A549 (cell line): Measurements from ENCODE around the gene ATP10A.

Experiments
- BCL3 ChIP-seq: fragments of >200 bp; sonication (Bioruptor Twin); formaldehyde crosslinking; IDR thresholded peaks from 3 replicates; pipeline ENCODE4 v1.6.1; 2016
- CHD4 ChIP-seq: fragments of 200-600 bp; sonication (generic); IDR thresholded peaks from 2 replicates; pipeline ENCODE4 v1.6.1; 2016; ENCODE audit warnings: antibody characterized with exemption, mild to moderate bottlenecking, borderline replicate concordance
- CTCF ChIP-seq: fragments of >200 bp; sonication (Bioruptor Twin); formaldehyde crosslinking; IDR thresholded peaks from 3 replicates; pipeline ENCODE4 v1.5.1; 2016
- ESRRA ChIP-seq: fragments of 150-350 bp; IDR thresholded peaks from 2 replicates; pipeline ENCODE4 v1.6.1; 2014; ENCODE audit warnings: mild to moderate bottlenecking, low read length, borderline replicate concordance
- HDAC2 ChIP-seq: fragments of 200-600 bp; sonication (generic); IDR thresholded peaks from 2 replicates; pipeline ENCODE4 v1.6.1; 2016
- POLR2A ChIP-seq: IDR thresholded peaks from 2 replicates; pipeline ENCODE4 v1.6.1; 2012; ENCODE audit warnings: mild to moderate bottlenecking, low read length
- RAD21 ChIP-seq, 2 experiments: fragments of >200 bp in 1 of 2; sonication (Bioruptor Twin) in 1 of 2; formaldehyde crosslinking in 1 of 2; IDR thresholded peaks in 1 of 2; conservative IDR thresholded peaks in 1 of 2; 2 replicates in 1 of 2; 3 replicates in 1 of 2; pipeline ENCODE4 v1.6.1; 2012 to 2018; ENCODE audit warnings: inconsistent platforms in 1 of 2
- RFX5 ChIP-seq: fragments of 450-650 bp; IDR thresholded peaks from 2 replicates; pipeline ENCODE4 v1.7.1; 2014; ENCODE audit warnings: antibody characterized with exemption, mild to moderate bottlenecking, moderate library complexity
- SMC3 ChIP-seq: fragments of >200 bp; sonication (Bioruptor Twin); formaldehyde crosslinking; IDR thresholded peaks from 3 replicates; pipeline ENCODE4 v1.6.1; 2018; ENCODE audit warnings: inconsistent platforms
- TF ChIP-seq, protein P1 (sequence below): fragments of 150-350 bp; IDR thresholded peaks from 2 replicates; pipeline ENCODE4 v1.6.1; 2014; ENCODE audit warnings: low read depth, mild to moderate bottlenecking, low read length

GRCh38 chr15:25774871-25775270, 88.3 kb downstream of the ATP10A start:
- TF ChIP-seq CTCF = no peak
- TF ChIP-seq SMC3 = no peak
- no peak for TF ChIP-seq POLR2A
- no peak for TF ChIP-seq CHD4
- no peak for TF ChIP-seq RAD21 (conservative IDR thresholded peaks at IDR 0.05 in 1 of 2, IDR thresholded peaks at IDR 0.05 in 1 of 2)
- TF ChIP-seq HDAC2 = no peak
- TF ChIP-seq BCL3 = no peak
- TF ChIP-seq, protein P1, sequence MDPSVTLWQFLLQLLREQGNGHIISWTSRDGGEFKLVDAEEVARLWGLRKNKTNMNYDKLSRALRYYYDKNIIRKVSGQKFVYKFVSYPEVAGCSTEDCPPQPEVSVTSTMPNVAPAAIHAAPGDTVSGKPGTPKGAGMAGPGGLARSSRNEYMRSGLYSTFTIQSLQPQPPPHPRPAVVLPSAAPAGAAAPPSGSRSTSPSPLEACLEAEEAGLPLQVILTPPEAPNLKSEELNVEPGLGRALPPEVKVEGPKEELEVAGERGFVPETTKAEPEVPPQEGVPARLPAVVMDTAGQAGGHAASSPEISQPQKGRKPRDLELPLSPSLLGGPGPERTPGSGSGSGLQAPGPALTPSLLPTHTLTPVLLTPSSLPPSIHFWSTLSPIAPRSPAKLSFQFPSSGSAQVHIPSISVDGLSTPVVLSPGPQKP = no peak
- TF ChIP-seq RFX5 = no peak
- no peak for TF ChIP-seq ESRRA
